Islet precursor cell (in vitro differentiated cells): ENCODE results near the gene CAPN8.
A peak's percentile ranks its signal among the peaks of the same experiment; 100 is the strongest.
"Not testable (repeated sequence)": the region's sequence is repeated elsewhere in the genome, so short reads cannot be mapped to it uniquely, and the experiment has no call there.

Source experiments
- DNase-seq: peaks from one replicate; pipeline ENCODE4 v3.0.0-alpha.2; 2018

The CAPN8 gene

GRCh38 chr1:223519116-223519515 lies 146.4 kb downstream of the CAPN8 start:
- DNase-seq = no peak

DNA sequence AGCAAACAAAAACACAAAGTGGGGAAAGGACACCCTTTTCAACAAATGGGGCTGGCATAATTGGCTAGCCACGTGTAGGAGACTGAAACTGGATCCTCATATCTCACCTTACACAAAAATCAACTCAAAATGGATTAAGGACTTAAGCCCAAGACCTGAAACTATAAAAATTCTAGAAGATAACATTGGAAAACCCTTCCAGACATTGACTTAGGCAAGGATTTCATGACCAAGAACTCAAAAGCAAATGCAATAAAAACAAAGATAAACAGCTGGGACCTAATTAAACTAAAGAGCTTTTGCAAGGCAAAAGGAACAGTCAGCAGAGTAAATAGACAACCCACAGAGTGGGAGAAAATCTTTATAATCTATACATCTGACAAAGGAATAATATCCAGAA lies 146.9 kb downstream of the CAPN8 start:
- DNase-seq = not testable (repeated sequence)

DNA sequence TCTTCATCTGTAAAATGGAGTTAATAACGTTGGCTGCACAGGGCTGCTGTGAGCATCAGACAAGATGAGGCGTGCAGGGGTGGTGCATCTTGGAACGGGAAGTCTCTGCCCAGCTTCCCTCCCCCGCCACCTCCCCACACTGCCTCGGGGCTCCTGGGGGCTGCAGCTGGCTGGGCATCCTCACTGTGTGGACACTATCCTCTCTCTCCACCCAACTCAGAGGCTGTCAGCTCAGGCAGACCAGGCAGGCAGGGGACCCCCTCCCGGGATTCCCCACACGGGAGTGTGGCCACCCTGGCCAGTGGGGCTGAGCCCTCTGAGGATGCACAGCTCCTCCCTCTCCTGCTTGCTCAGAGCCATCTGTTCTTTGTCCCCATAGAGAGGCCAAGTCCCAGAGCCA lies 149.6 kb downstream of the CAPN8 start:
- no peak for DNase-seq

DNA sequence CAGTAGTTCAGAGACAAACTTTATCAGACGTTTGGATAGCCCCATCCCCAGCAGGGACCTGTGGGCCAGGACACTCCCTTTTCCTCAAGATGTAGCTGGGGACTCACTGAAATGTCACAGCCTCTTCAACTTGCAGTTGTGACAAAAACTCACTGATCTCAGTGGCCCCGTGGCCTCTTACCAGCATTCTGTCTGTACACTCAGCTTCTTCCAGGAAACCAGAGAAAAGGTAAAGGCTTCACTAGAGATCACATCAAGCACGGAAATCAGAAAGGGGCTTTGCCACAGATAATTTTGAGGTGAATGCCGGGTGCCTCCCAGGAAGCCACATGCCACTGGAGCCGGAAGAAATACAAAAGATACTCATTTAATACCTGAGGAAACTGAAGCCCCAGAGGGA lies 150.1 kb downstream of the CAPN8 start:
- DNase-seq = no peak

- no peak for DNase-seq
Measured at GRCh38 chr1:223514644-223515043, 150.9 kb downstream of the CAPN8 start.

- no peak for DNase-seq
Measured at GRCh38 chr1:223513309-223513708, 152.2 kb downstream of the CAPN8 start.

DNA sequence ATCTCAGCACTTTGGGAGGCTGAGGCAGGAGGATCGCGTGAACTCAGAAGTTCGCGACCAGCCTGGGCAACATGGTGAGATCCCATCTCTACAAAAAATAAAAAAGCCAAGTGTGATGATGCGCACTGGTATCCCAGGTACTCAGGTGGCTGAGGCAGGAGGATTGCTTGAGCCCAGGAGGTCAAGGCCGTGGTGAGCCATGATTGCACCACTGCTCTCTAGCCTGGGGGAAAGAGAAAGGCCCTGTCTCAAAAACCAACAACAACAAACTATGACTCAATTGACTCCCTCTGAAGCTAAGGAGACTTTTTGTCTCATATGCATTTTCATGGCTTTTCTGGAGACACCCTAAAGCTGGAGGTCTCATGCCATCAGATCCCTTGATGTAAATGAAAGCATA lies 153.4 kb downstream of the CAPN8 start:
- DNase-seq = no peak

- no peak for DNase-seq
Measured at GRCh38 chr1:223508796-223509195, 156.7 kb downstream of the CAPN8 start.

GRCh38 chr1:223504741-223505140 lies 160.8 kb downstream of the CAPN8 start:
- no peak for DNase-seq

- DNase-seq = no peak
Measured at GRCh38 chr1:223503348-223503747, 162.2 kb downstream of the CAPN8 start.

GRCh38 chr1:223500560-223501425 lies 164.7 kb downstream of the CAPN8 start:
- DNase-seq = peak; percentile 85

- no peak for DNase-seq
Measured at GRCh38 chr1:223496883-223497282, 168.6 kb downstream of the CAPN8 start.

GRCh38 chr1:223494926-223495645 lies 170.4 kb downstream of the CAPN8 start:
- DNase-seq = no peak

GRCh38 chr1:223492044-223492443 lies 173.5 kb downstream of the CAPN8 start:
- no peak for DNase-seq
